ENCODE data around the gene ACTR3.

Gene ACTR3

DNA sequence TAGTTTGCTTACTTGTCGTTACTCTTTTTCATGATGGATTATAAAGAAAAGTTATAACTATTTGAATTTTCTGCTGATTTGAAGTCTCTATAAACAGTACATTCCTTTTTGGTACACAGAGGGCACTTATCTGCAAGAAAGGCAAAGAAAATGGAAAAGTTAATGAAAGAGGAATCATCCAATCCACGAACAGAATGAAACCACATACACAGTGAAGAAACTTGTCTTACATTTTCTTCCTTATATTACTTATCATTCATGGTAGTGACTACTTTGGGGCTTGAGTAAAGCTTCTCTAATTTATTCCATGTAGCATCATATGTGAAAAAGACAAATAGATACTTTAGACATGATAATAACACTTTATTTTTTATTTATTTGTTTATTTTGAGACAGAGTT is 14.8 kb upstream of the ACTR3 start:
- TF ChIP-seq, protein P1, sequence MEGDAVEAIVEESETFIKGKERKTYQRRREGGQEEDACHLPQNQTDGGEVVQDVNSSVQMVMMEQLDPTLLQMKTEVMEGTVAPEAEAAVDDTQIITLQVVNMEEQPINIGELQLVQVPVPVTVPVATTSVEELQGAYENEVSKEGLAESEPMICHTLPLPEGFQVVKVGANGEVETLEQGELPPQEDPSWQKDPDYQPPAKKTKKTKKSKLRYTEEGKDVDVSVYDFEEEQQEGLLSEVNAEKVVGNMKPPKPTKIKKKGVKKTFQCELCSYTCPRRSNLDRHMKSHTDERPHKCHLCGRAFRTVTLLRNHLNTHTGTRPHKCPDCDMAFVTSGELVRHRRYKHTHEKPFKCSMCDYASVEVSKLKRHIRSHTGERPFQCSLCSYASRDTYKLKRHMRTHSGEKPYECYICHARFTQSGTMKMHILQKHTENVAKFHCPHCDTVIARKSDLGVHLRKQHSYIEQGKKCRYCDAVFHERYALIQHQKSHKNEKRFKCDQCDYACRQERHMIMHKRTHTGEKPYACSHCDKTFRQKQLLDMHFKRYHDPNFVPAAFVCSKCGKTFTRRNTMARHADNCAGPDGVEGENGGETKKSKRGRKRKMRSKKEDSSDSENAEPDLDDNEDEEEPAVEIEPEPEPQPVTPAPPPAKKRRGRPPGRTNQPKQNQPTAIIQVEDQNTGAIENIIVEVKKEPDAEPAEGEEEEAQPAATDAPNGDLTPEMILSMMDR (IDR thresholded peaks at IDR 0.05; ENCODE audit: low read depth, low read length, poor library complexity, severe bottlenecking) = no peak
- no peak for TF ChIP-seq EZH2phosphoT487 (IDR thresholded peaks at IDR 0.05; ENCODE audit: borderline replicate concordance, low read length)
- Histone ChIP-seq H3K4me1 (ENCODE audit: control insufficient read depth, low read length) (peaks cover 43% of the 10 kb centered on the region), H3K4me3 (ENCODE audit: low read length) (no peak overlapping the region), H3K36me3 (ENCODE audit: control insufficient read depth, low read length) (peaks cover 31% of the 10 kb centered on the region), H3K27ac (ENCODE audit: low read depth, low read length) (no peak overlapping the region), H3K79me2 (ENCODE audit: control insufficient read depth, low read length) (peaks cover 8% of the 10 kb centered on the region), H3K4me2 (ENCODE audit: low read length) (no peak overlapping the region), H3K27me3 (ENCODE audit: control insufficient read depth, low read length) (no peaks in the 10 kb centered on the region), H3F3A (ENCODE audit: control insufficient read depth, insufficient read depth) (peaks cover 32% of the 10 kb centered on the region), H3K9me3 (ENCODE audit: control insufficient read depth, insufficient read depth, low read length) (no peaks in the 10 kb centered on the region), H3K9me2 (replicated peaks; ENCODE audit: control insufficient read depth, low read length) (no peaks in the 10 kb centered on the region), H4K20me1 (ENCODE audit: control insufficient read depth, insufficient read depth, low read depth, low read length) (no peaks in the 10 kb centered on the region)

DNA sequence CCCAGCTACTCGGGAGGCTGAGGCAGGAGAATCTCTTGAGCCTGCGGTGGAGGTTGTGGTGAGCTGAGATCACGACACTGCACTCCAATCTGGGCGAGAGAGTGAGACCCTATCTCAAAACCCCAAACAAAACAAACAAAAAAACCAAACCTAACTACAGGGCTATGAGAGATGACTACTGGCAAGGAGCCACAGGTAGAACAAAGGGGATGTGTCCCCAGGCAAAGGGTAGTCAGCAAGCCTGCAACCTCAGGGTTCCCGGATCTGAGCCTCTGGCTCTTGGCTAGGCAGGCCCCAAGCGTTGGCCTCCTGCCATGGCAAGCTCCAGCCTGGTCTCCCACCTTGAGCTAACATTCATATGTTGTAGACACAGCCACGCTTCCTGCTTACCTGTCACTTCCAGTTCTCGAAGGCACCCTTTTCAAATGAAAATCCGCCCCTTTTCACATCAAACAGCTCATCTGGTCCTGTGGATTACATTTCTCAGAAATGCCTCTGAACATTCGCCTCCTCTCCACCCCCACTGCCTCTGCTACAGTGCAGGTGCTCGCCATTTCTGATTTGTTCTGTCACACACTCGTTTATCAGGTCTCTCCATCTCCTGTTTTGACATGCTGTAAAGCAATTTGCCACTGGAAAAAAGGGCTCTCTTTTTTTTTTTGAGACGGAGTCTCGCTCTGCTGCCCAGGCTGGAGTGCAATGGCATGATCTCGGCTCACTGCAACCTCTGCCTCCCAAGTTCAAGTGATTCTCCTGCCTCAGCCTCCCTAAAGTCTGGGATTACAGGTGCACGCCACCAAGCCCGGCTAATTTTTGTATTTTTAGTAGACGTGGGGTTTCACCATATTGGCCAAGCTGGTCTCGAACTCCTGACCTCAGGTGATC is 13.1 kb upstream of the ACTR3 start:
- Histone ChIP-seq H3K27me3 (ENCODE audit: control insufficient read depth, low read length) (no peaks in the 10 kb centered on the region), H4K20me1 (ENCODE audit: control insufficient read depth, insufficient read depth, low read depth, low read length) (no peaks in the 10 kb centered on the region), H3K9me3 (ENCODE audit: control insufficient read depth, insufficient read depth, low read length) (no peaks in the 10 kb centered on the region), H3K79me2 (ENCODE audit: control insufficient read depth, low read length) (peaks cover 14% of the 10 kb centered on the region), H3K4me2 (ENCODE audit: low read length) (no peak overlapping the region), H3K4me3 (ENCODE audit: low read length) (no peak overlapping the region), H3K36me3 (ENCODE audit: control insufficient read depth, low read length) (peaks cover 39% of the 10 kb centered on the region), H3K9me2 (replicated peaks; ENCODE audit: control insufficient read depth, low read length) (no peaks in the 10 kb centered on the region), H3K4me1 (ENCODE audit: control insufficient read depth, low read length) (peaks cover 40% of the 10 kb centered on the region), H3K27ac (ENCODE audit: low read depth, low read length) (no peak overlapping the region), H3F3A (ENCODE audit: control insufficient read depth, insufficient read depth) (peaks cover 16% of the 10 kb centered on the region; the same call in 1 of the 2 replicates)
- TF ChIP-seq, protein P1 (IDR thresholded peaks at IDR 0.05; ENCODE audit: low read depth, low read length, poor library complexity, severe bottlenecking) = no peak
- TF ChIP-seq EZH2phosphoT487 (IDR thresholded peaks at IDR 0.05; ENCODE audit: borderline replicate concordance, low read length) = no peak

DNA sequence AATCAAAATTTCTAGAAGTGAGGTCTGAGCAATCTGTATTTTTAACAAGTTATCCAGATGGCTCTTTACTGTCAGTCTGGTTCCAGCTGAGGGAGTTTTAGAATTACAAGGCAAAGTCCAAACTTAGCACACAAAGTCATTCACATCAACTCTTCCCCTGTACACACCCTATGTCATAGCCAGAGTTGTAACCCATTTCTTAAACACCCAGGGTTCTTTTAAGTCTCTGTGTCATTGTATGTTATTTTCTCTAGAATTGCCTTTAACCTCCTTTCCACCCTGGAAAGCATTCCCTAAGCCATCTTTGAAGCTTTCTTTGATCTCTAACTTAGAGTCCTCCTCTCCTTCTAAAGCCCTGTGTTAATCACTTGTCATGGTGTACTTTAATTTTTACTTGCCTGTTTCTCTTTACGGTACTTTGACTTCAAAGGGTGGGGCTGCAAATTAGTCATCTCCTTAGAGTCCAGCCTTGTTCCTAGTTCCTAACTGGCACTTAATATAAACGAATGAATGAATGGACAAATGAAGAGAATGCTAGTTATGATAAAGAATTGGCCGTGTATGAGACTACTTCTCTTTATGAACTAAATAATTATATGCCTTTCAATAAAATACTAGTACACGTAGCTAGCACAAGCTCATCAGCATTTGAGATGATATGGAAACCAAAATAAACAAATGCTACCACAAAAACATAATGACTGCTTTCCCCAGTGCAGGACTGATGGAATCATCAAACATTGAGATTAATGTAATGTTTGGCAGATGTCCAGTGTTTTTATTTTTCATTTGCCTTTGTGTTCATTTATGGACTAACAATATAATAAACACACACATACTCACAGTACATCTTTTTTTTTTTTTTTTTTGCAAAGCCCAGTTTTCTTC is 11.9 kb upstream of the ACTR3 start:
- H3K79me2 ChIP-seq (ENCODE audit: control insufficient read depth, low read length) = peaks cover 22% of the 10 kb centered on the region
- H3K9me3 ChIP-seq (ENCODE audit: control insufficient read depth, insufficient read depth, low read length) = no peaks in the 10 kb centered on the region
- H3F3A ChIP-seq (ENCODE audit: control insufficient read depth, insufficient read depth) = peaks cover 8% of the 10 kb centered on the region; the same call in 1 of the 2 replicates
- no peak overlapping the region; the same call in 1 of the 2 replicates for H3K4me2 ChIP-seq (ENCODE audit: low read length)
- no peaks in the 10 kb centered on the region for H3K27me3 ChIP-seq (ENCODE audit: control insufficient read depth, low read length)
- H3K36me3 ChIP-seq (ENCODE audit: control insufficient read depth, low read length) = peaks cover 48% of the 10 kb centered on the region
- H3K4me1 ChIP-seq (ENCODE audit: control insufficient read depth, low read length) = peaks cover 40% of the 10 kb centered on the region
- no peaks in the 10 kb centered on the region for H4K20me1 ChIP-seq (ENCODE audit: control insufficient read depth, insufficient read depth, low read depth, low read length)
- TF ChIP-seq EZH2phosphoT487 (IDR thresholded peaks at IDR 0.05; ENCODE audit: borderline replicate concordance, low read length) = no peak
- TF ChIP-seq, protein P1 (IDR thresholded peaks at IDR 0.05; ENCODE audit: low read depth, low read length, poor library complexity, severe bottlenecking) = no peak
- H3K27ac ChIP-seq (ENCODE audit: low read depth, low read length) = no peak overlapping the region; the same call in 1 of the 2 replicates
- H3K9me2 ChIP-seq (replicated peaks; ENCODE audit: control insufficient read depth, low read length) = no peaks in the 10 kb centered on the region
- no peak overlapping the region for H3K4me3 ChIP-seq (ENCODE audit: low read length)
